RWPE1 (cell line): ENCODE data around the gene BICC1.

Experiments used
- CTCF ChIA-PET: fragments of 350-600 bp; sonication (Branson Sonifier 250); formaldehyde crosslinking; extraction: SDS; loops from one replicate; lab custom pipeline; 2021; lab: Yijun Ruan, JAX
- POLR2A ChIA-PET: fragments of 400-600 bp; formaldehyde crosslinking; extraction: SDS; loops from one replicate; lab custom pipeline; 2020; ENCODE audit warnings: antibody characterized with exemption; ENCODE audit not compliant: low non-redundant PET; lab: Yijun Ruan, JAX
- DNase-seq: peaks from one replicate; pipeline ENCODE4 v3.0.0; 2012; ENCODE audit warnings: low spot score
- H3K27ac ChIP-seq: fragments of 450-650 bp; 2 replicates; pipeline ENCODE4 v1.5.1; 2017
- CTCF ChIP-seq: fragments of 450-650 bp; conservative IDR thresholded peaks from 2 replicates; pipeline ENCODE4 v1.5.1; 2017; ENCODE audit warnings: low read depth, mild to moderate bottlenecking

Gene BICC1

DNA sequence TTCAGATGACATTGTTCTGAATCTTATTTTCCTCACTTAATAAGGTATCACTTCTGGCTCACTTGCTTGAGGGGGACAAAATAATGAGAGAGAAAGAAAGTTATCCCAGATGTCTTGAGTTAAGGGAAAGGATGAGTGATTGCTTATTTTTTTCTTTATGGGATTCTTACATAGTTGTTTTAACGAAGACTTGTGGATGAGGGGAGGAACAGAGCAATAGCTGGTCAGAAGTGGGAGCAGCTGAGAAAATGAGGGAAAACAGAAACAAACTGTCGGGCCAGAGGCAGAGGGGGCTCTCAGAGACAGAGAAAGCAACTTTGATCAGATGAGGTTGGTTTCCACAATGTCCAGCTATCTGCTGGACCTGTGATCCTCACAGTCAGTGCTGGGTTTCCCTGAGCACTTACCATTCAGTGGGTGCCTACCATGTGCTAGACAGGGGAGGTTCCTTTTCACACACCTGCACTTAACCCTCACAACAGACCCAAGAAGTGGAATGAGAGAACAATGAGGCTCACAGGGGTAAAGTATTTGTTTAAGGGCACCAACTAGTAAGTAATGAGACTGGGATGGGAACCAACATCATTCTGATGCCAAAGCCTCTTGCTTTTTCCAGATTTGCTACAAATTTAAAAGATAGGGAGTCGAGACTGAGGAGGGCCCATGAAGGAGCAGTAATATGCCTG, 64.2 kb downstream of the BICC1 start:
- DNase-seq, result no peak
- TF ChIP-seq CTCF, result no peak
- CTCF ChIA-PET, result no interaction called here
- H3K27ac ChIP-seq, result no peak overlapping the region
- POLR2A ChIA-PET, result no interaction called here

DNA sequence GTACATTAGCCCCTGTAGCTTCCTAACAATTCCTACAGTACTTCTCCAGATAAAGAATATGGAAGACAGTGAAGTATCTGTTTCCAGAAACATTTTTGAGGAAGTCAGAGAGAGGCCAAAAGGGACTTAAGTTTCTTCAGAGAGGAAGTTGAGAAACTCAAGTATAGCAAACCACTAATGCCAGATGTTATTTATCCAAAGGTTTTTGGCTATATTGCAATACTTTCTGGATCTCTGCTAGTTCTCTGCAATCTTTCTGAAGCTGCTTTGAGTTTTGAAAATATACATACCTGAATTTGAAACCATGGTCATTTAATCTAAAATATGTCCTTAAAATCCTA, 64.7 kb downstream of the BICC1 start:
- H3K27ac ChIP-seq, result no peak overlapping the region
- TF ChIP-seq CTCF, result no peak
- ChIA-PET CTCF (no interaction called here), POLR2A (no interaction called here)
- no peak for DNase-seq

- TF ChIP-seq CTCF, result no peak
- no peak for DNase-seq
- CTCF ChIA-PET, result no interaction called here
- POLR2A ChIA-PET, result no interaction called here
- no peak overlapping the region for H3K27ac ChIP-seq
Measured at GRCh38 chr10:58578366-58578765, 65.7 kb downstream of the BICC1 start.

GRCh38 chr10:58579011-58579655, 66.5 kb downstream of the BICC1 start:
- H3K27ac ChIP-seq, result no peak overlapping the region
- POLR2A ChIA-PET, result no interaction called here
- DNase-seq, result no peak
- CTCF ChIA-PET, result no interaction called here
- no peak for TF ChIP-seq CTCF

GRCh38 chr10:58582045-58582444, 69.4 kb downstream of the BICC1 start:
- H3K27ac ChIP-seq, result no peak overlapping the region
- ChIA-PET POLR2A (no interaction called here), CTCF (no interaction called here)
- DNase-seq, result no peak
- no peak for TF ChIP-seq CTCF

GRCh38 chr10:58585435-58585834, 72.8 kb downstream of the BICC1 start:
- ChIA-PET CTCF (no interaction called here), POLR2A (no interaction called here)
- no peak for TF ChIP-seq CTCF
- H3K27ac ChIP-seq, result no peak overlapping the region
- DNase-seq, result no peak
